HG03432 (cell line): ENCODE results near the gene PCDHA9.
"Not testable (repeated sequence)": the region's sequence is repeated elsewhere in the genome, so short reads cannot be mapped to it uniquely, and the experiment has no call there.

Experiments
- ATAC-seq: cut with Tn5 transposase; IDR thresholded peaks from one replicate; pipeline ENCODE4 v1.9.1; 2021; ENCODE audit warnings: mild to moderate bottlenecking, moderate library complexity; ENCODE audit not compliant: unreplicated experiment

Gene PCDHA9, protein sequence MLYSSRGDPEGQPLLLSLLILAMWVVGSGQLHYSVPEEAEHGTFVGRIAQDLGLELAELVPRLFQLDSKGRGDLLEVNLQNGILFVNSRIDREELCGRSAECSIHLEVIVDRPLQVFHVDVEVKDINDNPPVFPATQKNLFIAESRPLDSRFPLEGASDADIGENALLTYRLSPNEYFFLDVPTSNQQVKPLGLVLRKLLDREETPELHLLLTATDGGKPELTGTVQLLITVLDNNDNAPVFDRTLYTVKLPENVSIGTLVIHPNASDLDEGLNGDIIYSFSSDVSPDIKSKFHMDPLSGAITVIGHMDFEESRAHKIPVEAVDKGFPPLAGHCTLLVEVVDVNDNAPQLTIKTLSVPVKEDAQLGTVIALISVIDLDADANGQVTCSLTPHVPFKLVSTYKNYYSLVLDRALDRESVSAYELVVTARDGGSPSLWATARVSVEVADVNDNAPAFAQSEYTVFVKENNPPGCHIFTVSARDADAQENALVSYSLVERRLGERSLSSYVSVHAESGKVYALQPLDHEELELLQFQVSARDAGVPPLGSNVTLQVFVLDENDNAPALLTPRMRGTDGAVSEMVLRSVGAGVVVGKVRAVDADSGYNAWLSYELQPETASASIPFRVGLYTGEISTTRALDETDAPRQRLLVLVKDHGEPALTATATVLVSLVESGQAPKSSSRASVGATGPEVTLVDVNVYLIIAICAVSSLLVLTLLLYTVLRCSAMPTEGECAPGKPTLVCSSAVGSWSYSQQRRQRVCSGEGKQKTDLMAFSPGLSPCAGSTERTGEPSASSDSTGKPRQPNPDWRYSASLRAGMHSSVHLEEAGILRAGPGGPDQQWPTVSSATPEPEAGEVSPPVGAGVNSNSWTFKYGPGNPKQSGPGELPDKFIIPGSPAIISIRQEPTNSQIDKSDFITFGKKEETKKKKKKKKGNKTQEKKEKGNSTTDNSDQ

DNA sequence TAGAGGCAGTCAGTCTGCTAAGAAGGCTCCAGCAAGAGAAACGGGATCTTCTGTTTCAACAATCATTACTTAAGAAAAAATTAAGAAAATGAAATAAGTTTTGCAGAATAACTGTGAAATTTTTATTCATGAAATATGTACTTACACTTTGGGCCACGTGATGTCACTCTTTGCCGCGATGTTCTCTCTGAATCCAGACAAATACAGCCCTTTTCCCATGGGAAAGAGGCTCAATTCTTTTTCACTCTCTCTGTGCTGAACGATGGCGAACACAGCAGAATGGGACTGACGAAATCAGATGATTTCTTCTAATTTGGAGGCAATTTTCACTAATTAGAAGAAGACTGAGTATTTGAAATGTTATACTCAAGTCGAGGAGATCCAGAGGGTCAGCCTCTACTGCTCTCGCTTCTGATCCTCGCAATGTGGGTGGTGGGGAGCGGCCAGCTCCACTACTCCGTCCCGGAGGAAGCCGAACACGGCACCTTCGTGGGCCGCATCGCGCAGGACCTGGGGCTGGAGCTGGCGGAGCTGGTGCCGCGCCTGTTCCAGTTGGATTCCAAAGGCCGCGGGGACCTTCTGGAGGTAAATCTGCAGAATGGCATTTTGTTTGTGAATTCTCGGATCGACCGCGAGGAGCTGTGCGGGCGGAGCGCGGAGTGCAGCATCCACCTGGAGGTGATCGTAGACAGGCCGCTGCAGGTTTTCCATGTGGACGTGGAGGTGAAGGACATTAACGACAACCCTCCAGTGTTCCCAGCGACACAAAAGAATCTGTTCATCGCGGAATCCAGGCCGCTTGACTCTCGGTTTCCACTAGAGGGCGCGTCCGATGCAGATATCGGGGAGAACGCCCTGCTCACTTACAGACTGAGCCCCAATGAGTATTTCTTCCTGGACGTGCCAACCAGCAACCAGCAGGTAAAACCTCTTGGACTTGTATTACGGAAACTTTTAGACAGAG is at the start of gene PCDHA9:
Gene PCDHA9 (plus strand): TSS at position 244 of the 964 bp plus-strand sequence. CDS start 114 bp downstream, at position 358.
- ATAC-seq = not testable (repeated sequence)

- ATAC-seq = no peak
Observed at GRCh38 chr5:140800816-140801493, 47.2 kb upstream of the PCDHA9 start, which contains the start of gene PCDHA3. Gene PCDHA3 (plus strand): TSS chr5:140801057.

DNA sequence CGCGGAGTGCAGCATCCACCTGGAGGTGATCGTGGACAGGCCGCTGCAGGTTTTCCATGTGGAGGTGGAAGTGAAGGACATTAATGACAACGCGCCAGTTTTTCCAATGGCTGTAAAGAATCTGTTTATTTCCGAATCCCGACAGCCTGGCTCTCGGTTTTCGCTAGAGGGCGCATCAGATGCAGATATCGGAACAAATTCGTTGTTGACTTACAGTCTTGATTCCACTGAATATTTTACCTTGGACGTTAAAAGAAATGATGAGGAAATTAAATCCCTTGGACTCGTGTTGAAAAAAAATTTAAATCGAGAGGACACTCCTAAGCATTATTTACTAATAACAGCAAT is 46.7 kb upstream of the PCDHA9 start:
- no peak for ATAC-seq

DNA sequence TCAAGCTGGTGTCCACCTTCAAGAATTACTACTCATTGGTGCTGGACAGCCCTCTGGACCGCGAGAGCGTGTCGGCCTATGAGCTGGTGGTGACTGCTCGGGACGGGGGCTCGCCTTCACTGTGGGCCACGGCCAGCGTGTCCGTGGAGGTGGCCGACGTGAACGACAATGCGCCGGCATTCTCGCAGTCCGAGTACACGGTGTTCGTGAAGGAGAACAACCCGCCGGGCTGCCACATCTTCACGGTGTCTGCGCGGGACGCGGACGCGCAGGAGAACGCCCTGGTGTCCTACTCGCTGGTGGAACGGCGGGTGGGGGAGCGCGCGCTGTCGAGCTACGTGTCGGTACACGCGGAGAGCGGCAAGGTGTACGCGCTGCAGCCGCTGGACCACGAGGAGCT is 45.8 kb upstream of the PCDHA9 start:
- not testable (repeated sequence) for ATAC-seq

GRCh38 chr5:140802781-140803271 is 45.4 kb upstream of the PCDHA9 start:
- no peak for ATAC-seq

DNA sequence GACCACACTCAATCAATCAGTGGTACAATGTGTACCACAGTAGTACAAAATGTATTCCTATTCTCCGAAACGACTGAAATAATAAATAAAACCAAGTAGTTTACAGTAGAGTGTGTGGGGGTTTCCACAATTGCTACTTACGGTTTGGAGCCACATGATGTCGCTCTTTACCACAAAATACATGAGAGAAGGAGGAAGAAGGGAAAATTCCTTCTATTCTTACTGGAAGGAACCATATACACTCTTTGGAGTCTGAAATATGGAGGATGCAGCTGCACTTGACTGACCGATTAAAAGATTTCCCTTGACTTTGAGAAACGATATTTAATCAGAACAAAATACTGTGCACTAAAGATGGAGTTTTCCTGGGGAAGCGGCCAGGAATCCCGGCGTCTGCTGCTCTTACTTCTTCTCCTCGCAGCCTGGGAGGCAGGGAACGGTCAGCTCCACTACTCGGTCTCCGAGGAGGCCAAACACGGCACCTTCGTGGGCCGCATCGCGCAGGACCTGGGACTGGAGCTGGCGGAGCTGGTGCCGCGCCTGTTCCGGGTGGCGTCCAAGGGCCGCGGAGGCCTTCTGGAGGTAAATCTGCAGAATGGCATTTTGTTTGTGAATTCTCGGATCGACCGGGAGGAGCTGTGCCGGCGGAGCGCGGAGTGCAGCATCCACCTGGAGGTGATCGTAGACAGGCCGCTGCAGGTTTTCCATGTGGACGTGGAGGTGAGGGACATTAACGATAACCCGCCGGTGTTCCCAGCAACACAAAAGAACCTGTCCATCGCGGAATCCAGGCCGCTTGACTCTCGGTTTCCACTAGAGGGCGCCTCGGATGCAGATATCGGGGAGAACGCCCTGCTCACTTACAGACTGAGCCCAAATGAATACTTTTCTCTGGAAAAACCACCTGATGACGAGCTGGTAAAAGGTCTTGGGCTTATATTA is 41.1 kb upstream of the PCDHA9 start, which contains the start of gene PCDHA4:
Gene PCDHA4 (plus strand): TSS at position 235 of the 942 bp plus-strand sequence.
- ATAC-seq = no peak

GRCh38 chr5:140808241-140808888 is 39.8 kb upstream of the PCDHA9 start:
- not testable (repeated sequence) for ATAC-seq

GRCh38 chr5:140808889-140809291 is 39.3 kb upstream of the PCDHA9 start:
- ATAC-seq = no peak

DNA sequence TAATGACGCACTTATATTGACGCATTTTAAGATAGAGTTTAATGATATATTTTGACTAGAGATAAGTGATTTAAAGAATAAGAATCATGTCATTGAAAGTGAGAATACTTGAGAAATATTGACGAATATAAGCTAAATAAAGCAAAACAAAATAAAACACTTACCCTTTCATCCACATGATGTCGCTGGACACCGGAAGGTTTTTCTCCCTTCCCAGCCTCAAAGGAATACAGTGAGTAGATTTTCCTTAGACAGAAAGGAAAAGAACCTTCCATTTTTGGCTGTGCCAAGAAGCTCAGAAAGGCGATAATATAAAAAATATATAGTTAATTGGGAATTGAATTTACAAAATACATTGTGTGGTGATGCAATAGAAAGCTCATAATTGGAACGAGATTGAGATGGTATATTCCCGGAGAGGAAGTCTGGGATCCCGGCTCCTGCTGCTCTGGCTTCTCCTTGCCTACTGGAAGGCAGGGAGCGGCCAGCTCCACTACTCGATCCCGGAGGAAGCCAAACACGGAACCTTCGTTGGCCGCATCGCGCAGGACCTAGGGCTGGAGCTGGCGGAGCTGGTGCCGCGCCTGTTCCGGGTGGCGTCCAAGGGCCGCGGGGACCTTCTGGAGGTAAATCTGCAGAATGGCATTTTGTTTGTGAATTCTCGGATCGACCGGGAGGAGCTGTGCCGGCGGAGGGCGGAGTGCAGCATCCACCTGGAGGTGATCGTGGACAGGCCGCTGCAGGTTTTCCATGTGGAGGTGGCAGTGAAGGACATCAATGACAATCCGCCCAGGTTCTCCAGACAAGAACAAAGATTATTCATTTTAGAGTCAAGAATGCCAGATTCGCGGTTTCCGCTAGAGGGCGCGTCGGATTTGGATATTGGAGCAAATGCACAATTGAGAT is 26.6 kb upstream of the PCDHA9 start, which contains the start of gene PCDHA5:
Gene PCDHA5 (plus strand): TSS at position 239 of the 906 bp plus-strand sequence.
- no peak for ATAC-seq

- ATAC-seq = no peak
Observed at GRCh38 chr5:140822281-140822629, 25.9 kb upstream of the PCDHA9 start.

DNA sequence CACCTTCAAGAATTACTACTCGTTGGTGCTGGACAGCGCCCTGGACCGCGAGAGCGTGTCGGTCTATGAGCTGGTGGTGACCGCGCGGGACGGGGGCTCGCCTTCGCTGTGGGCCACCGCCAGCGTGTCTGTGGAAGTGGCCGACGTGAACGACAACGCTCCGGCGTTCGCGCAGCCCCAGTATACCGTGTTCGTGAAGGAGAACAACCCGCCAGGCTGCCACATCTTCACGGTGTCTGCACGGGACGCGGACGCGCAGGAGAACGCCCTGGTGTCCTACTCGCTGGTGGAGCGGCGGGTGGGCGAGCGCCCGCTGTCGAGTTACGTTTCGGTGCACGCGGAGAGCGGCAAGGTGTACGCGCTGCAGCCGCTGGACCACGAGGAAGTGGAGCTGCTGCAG is 25.2 kb upstream of the PCDHA9 start:
- ATAC-seq = not testable (repeated sequence)

DNA sequence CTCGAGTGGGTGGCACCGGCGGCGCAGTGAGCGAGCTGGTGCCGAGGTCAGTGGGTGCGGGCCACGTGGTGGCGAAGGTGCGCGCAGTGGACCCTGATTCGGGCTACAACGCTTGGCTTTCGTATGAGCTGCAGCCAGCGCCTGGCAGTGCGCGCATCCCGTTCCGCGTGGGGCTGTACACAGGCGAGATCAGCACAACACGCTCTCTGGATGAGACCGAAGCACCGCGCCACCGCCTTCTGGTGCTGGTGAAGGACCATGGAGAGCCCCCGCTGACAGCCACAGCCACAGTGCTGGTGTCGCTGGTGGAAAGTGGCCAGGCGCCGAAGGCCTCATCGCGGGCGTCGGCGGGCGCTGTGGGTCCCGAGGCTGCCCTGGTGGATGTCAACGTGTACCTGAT is 24.7 kb upstream of the PCDHA9 start:
- ATAC-seq = no peak

DNA sequence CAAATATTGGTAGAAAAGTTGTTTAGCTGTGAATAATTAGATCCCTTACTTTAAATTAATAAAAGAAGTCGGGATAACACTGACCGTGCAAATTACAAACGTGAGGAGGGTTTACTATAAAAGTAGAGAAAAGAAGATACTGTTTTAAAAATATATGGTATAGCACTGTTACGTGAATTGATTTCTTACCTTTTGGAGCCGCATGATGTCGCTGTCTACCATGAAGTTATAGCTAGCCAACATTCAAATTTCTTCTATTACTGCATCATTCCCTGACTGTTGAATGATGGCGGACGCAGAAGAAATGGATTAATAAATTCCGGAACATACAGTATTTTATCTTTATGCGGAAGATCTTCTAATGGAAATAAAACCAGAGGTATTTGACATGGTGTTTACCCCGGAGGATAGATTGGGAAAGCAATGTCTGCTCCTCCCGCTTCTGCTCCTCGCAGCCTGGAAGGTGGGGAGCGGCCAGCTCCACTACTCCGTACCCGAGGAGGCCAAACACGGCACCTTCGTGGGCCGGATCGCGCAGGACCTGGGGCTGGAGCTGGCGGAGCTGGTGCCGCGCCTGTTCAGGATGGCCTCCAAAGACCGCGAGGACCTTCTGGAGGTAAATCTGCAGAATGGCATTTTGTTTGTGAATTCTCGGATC is 20.3 kb upstream of the PCDHA9 start, which contains the start of gene PCDHA6:
Gene PCDHA6 (plus strand): TSS at position 257 of the 658 bp plus-strand sequence. CDS start 132 bp downstream, at position 389.
- ATAC-seq = no peak

DNA sequence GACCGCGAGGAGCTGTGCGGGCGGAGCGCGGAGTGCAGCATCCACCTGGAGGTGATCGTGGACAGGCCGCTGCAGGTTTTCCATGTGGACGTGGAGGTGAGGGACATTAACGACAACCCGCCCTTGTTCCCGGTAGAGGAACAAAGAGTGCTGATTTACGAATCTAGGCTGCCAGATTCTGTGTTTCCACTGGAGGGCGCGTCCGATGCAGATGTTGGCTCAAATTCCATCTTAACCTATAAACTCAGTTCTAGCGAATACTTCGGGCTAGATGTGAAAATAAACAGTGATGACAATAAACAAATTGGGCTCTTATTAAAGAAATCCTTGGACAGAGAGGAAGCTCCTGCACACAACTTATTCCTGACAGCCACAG is 19.8 kb upstream of the PCDHA9 start:
- no peak for ATAC-seq

- not testable (repeated sequence) for ATAC-seq
Observed at GRCh38 chr5:140829511-140830501, 18.4 kb upstream of the PCDHA9 start.
